Globus pallidus (tissue), 1 donor: ENCODE results near the gene VTCN1.

Experiments used
- DNase-seq: peaks from one replicate; pipeline ENCODE4 v3.0.0-alpha.2; 2015; ENCODE audit warnings: low spot score

Gene VTCN1

DNA sequence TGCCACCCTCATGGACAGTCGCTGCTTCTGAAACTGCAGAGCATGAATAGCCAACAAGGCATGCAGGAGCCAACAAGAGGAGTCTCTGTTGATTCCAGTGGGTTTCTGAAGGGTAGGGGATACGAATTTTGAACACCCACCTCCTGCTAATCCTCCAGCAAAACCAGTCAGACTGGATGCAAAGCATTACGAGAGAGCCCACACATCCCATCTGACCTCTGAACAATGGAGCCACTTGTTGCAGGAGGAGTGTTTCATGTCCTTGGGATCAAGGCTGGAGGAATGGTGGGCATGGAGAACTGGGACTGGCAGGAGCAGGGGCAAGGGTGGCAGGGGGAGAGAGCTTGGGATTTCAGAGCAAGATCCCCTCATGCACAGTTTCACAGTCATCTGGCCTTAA, 1.6 kb downstream of the VTCN1 start:
- DNase-seq, result no peak

GRCh38 chr1:117208580-117208979, 2.1 kb downstream of the VTCN1 start:
- DNase-seq, result no peak

DNA sequence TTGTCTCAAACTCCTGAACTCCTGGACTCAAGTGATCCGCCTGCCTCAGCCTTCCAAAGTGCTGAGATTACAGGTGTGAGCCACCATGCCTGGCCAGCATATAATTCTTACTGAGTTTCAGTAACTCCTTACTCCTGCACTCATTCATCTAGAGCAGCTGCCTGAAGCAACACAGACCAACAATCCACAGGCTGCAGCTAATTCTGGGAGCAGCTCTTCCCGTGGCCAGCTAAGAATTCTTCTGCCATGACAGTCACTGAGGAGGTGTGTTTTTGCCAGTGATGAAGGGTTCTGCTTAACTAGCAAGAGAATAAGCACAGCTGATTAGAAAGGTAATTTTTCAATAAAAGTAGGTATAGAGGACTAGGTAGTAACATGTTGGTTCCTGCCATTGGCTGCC, 5.4 kb downstream of the VTCN1 start:
- no peak for DNase-seq

DNA sequence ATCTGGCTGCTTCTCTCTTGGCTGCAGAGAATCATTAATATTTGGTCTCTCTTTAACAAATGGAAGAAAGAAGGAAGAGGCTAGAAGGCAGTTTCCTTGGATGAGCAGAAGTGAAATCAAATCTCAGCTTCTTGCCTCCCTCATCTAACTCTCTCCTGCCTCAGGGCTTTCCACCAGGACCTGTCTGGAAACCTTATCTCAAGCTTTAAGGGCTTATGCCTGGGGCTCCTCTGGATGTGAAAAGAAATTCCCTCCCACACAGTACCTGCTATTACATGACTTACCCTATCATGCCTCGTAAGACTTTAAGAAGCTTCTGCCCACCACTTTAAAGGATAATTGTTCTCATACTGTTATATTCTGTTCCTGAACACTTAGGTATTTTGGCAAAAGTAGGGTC, 8.9 kb downstream of the VTCN1 start:
- DNase-seq, result no peak

DNA sequence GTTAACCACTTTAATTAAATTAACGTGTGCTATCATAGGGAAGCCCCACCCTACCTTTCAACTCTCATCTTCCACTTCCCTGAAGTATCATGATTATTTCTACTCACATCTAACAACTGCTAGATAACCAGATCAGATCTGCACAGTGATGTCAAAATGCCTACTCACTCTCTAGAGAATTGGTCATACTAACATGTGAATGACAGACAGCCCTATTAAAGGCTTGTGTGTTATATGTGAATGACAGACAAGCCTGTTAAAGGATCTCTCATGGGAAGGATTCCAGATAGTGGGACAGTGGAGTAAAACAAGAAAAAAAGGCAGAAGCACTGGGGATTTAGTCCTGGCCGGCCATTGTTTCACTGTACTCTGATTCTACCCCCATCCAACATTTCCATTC, 12.6 kb downstream of the VTCN1 start:
- no peak for DNase-seq

GRCh38 chr1:117189726-117190125, 21.0 kb downstream of the VTCN1 start:
- DNase-seq, result no peak

- DNase-seq, result no peak
Measured at GRCh38 chr1:117188816-117189437, 21.8 kb downstream of the VTCN1 start.

GRCh38 chr1:117188170-117188815, 22.4 kb downstream of the VTCN1 start:
- no peak for DNase-seq

DNA sequence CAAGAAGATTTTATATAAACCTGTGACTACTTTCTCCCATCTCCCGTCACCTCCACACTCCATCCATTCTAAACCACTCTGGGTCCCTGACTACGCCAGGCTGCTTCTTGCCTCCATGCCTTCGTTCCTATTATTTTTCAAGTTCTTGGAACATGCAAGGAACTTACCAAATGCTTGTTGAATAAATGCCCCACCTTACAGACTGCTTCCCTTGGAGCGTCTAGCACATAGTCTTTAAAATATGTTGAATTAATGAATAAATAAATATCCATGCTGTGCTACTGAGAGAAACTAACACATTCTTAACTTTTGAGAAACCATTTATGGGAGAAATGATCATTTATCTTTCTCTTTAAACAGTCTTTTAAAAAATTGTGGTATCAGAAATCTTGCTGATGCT, 27.6 kb downstream of the VTCN1 start:
- no peak for DNase-seq

- DNase-seq, result no peak
Measured at GRCh38 chr1:117182319-117182718, 28.4 kb downstream of the VTCN1 start.

- DNase-seq, result no peak
Measured at GRCh38 chr1:117181630-117182041, 29.1 kb downstream of the VTCN1 start.

- no peak for DNase-seq
Measured at GRCh38 chr1:117180147-117180967, 30.4 kb downstream of the VTCN1 start.

DNA sequence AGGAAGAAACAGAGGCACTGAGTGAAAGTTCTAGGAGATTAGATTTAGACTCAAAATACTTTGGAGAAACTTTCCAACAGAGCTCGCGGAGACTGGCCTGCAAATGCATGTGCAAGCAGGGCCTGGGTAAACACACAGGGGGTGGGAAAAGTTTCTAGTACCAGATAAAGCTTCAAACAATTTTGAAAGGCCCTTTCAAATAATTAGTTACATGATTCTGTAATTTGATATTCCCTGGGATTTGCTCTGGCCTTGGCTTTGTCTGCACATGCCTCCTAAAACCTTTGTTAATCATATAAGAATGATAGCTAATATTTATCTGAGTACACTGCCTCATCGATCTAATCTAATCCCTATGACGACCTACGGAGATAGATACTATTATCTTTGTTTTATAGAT, 31.3 kb downstream of the VTCN1 start:
- no peak for DNase-seq

DNA sequence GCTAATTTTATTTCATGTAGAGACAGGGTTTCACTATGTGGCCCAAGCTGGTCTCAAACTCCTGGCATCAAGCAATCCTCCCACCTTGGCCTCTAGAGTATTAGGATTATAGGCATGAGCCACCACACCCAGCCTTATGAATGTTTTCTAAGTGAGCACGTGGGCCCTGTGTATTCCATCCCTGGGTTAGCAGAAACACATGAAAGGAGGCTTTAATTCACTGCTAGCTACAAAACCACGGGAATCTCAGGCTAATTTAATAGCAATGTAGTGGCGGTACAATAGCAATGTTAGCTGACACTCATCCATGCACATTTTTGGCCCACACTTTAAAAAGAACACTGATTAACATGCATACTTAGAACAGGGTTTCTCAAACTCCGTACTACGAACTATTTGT, 32.0 kb downstream of the VTCN1 start:
- no peak for DNase-seq

DNA sequence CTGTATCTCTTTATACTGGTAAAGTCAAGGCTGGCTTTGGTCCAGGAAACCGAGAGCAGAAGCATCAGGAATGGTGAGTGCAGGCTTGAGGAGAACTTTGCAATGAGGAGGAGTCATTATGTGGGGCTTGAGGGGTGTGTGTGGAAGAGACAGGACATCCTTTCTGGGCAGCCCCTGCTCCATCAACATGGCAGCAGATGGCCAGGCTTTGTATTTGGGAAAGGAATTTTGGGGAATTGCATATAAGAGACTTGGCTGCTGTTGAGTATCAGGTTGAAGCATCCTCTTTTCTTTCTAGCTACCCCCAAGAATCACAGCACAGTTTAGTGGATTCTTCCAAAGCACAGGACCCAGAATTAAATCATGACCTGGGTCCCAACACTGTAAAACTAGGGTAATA, 33.4 kb downstream of the VTCN1 start:
- no peak for DNase-seq

GRCh38 chr1:117176579-117176978, 34.1 kb downstream of the VTCN1 start:
- DNase-seq, result no peak

DNA sequence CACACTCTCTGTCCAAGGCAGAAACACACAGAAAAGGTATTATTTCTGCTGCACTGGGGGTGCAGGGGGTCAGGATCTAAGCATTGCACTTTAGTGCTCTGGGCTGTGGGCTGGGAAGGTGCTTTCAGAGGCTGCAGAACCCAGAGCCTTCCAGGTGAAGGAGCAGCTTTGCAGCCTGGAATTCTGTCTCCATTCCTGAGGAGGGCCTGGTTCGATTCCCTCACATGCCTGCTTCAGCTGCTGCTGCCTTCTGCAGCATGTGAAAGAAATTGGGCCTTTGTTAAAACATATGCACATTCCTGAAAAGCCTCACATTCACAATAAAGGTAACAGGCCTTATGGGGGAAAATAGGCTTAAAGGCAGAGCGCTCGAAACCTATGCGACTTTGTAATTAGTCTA, 35.9 kb downstream of the VTCN1 start:
- no peak for DNase-seq

- no peak for DNase-seq
Measured at GRCh38 chr1:117173691-117174090, 37.0 kb downstream of the VTCN1 start.

DNA sequence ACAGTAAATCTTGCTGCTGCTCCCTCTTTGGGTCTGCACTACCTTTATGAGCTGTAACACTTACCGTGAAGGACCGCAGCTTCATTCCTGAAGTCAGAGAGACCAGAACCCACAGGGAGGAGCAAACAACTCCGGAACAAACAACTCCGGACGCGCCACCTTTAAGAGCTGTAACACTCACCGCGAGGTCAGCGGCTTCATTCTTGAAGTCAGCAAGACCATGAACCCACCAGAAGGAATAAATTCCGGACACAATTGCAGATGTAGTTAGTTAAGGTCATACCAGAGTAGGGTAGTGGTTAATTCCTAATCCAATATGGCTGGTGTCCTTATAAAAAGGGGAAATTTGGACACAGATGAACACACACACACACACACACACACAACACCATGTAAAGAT, 37.7 kb downstream of the VTCN1 start:
- no peak for DNase-seq

- DNase-seq, result no peak
Measured at GRCh38 chr1:117171900-117172511, 38.7 kb downstream of the VTCN1 start.

DNA sequence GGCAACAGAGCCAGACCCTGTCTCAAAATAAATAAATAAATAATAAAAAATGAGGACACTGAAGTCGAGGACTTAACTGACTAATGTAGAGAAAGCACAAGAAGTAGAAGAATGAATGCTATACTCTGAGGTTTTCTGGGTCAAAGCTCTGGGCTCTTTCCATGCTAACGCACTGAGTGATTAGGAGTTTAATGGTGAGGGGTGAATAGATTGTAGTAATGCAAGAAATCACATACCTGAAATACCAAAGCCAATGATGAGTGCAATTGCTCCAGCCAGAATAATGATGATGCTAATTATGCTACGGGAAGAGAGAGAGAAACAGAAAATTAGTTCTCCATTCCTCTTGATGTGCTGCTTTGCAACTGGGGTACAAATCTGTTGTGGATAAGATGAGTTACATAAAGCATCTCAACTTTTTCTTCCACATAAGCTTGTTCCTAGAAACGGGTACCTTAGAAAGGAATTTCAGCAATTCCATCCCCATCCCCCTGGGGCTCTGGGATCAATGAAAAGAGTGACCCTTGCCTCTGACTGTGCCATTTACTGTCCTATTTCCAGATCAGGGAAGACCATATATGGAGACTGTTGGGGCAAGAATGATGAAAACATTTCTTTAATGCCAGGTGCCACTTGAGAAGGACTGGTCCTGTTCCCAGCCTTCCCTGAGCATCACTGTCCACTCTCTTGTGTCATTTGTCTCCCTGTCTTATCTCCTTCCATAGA, 40.7 kb downstream of the VTCN1 start:
- no peak for DNase-seq

DNA sequence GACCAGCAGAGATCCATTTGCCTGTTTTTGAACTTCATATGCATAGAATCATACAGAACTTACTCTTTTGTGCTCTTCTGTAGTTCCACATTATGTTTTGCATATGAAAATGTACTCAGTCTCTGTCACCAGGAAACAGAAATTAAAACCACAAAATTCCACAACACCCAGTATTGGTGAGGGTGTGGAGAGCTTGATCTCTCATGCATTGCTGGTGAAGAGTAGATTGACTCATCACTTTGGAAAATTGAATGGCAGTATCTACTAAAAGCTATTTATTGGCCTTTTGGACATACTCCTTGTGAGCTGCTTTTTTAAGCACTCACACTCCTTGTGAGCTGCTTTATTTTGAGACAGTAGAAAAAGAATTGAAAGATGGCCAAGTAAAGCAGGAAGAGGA, 43.3 kb downstream of the VTCN1 start:
- no peak for DNase-seq
